IgD-negative memory B cell (primary cell): Measurements from ENCODE around the gene TRIM24. TPM values are rescaled to one million over a fixed set of nuclear protein-coding genes. Genes with fewer than 3 reads are reported as not detected.
"Not testable (repeated sequence)": the region's sequence is repeated elsewhere in the genome, so short reads cannot be mapped to it uniquely, and the experiment has no call there.

ENCODE experiments used
- H3K27ac Mint-ChIP-seq, 3 donors: one replicate each; pipeline ENCODE4 v1.8.0; 2020 to 2022; ENCODE audit warnings: mild to moderate bottlenecking in 3 of 3, mixed read lengths in 3 of 3, moderate library complexity in 1 of 3
- H3K27me3 Mint-ChIP-seq: one replicate; pipeline ENCODE4 v1.8.0; 2021; ENCODE audit warnings: mixed read lengths
- H3K36me3 Mint-ChIP-seq: one replicate; pipeline ENCODE4 v1.8.0; 2020; ENCODE audit warnings: mild to moderate bottlenecking, mixed read lengths
- H3K4me1 Mint-ChIP-seq, 3 donors: one replicate each; pipeline ENCODE4 v1.8.0; 2020 to 2022; ENCODE audit warnings: mixed read lengths in 3 of 3, mild to moderate bottlenecking in 1 of 3
- H3K4me3 Mint-ChIP-seq, 4 donors: one replicate each; pipeline ENCODE4 v1.8.0; 2020 to 2022; ENCODE audit warnings: mild to moderate bottlenecking in 4 of 4, mixed read lengths in 4 of 4, moderate library complexity in 3 of 4
- H3K9me3 Mint-ChIP-seq, 3 donors: one replicate each; pipeline ENCODE4 v1.8.0; 2020 to 2021; ENCODE audit warnings: mixed read lengths in 3 of 3, mild to moderate bottlenecking in 1 of 3
- polyA plus RNA-seq: library from polyadenylated mRNA; unstranded; fragments of 300-500 nt; fragmentation: Illumina TruSeq; gene quantifications from one replicate; pipeline ENCODE4 v1.2.3, GENCODE V29; 2021

The TRIM24 gene
- 8.7 TPM for polyA plus RNA-seq

GRCh38 chr7:138460176-138460648 is at the start of gene TRIM24:
Gene TRIM24 (plus strand): TSS chr7:138460259. CDS start chr7:138460549, 290 bp downstream.
- H3K27ac Mint-ChIP-seq: peak within 1 kb of the TSS; percentile 72 to 94 (median 93)
- H3K4me3 Mint-ChIP-seq: peak within 1 kb of the TSS; percentile 85 to 98 (median 96)
- H3K36me3 Mint-ChIP-seq: no peaks in the 10 kb centered on the region
- no peaks in the 10 kb centered on the region for H3K27me3 Mint-ChIP-seq
- H3K9me3 Mint-ChIP-seq: peaks cover 2 to 3% (median 3%) of the 10 kb centered on the region in 3 donors
- H3K4me1 Mint-ChIP-seq: peaks cover 4 to 20% (median 13%) of the 10 kb centered on the region in 3 donors

- H3K4me3 Mint-ChIP-seq, H3K36me3 Mint-ChIP-seq, H3K9me3 Mint-ChIP-seq, H3K4me1 Mint-ChIP-seq, H3K27me3 Mint-ChIP-seq, H3K27ac Mint-ChIP-seq: not testable (repeated sequence)
Observed at GRCh38 chr7:138412077-138412476, 48.0 kb upstream of the TRIM24 start.

- H3K9me3 Mint-ChIP-seq, H3K4me3 Mint-ChIP-seq, H3K27me3 Mint-ChIP-seq, H3K27ac Mint-ChIP-seq, H3K4me1 Mint-ChIP-seq, H3K36me3 Mint-ChIP-seq: not testable (repeated sequence)
Observed at GRCh38 chr7:138412921-138413320, 47.1 kb upstream of the TRIM24 start.

- Mint-ChIP-seq H3K36me3 (peaks cover 2% of the 10 kb centered on the region), H3K4me1 (no peaks in the 10 kb centered on the region), H3K27me3 (peaks cover 2% of the 10 kb centered on the region), H3K9me3 (peaks cover 2 to 9% (median 4%) of the 10 kb centered on the region in 3 donors), H3K27ac (no peak overlapping the region), H3K4me3 (no peak overlapping the region)
Observed at GRCh38 chr7:138417078-138417700, 42.9 kb upstream of the TRIM24 start.

GRCh38 chr7:138417764-138418163 is 42.3 kb upstream of the TRIM24 start:
- H3K4me3 Mint-ChIP-seq: no peak overlapping the region
- peaks cover 2% of the 10 kb centered on the region for H3K27me3 Mint-ChIP-seq
- peaks cover 2 to 8% (median 4%) of the 10 kb centered on the region in 3 donors for H3K9me3 Mint-ChIP-seq
- no peaks in the 10 kb centered on the region for H3K4me1 Mint-ChIP-seq
- peaks cover 2% of the 10 kb centered on the region for H3K36me3 Mint-ChIP-seq
- H3K27ac Mint-ChIP-seq: no peak overlapping the region

- not testable (repeated sequence) for H3K36me3 Mint-ChIP-seq, H3K4me3 Mint-ChIP-seq, H3K27ac Mint-ChIP-seq, H3K27me3 Mint-ChIP-seq, H3K9me3 Mint-ChIP-seq, H3K4me1 Mint-ChIP-seq
Observed at GRCh38 chr7:138418403-138418802, 41.7 kb upstream of the TRIM24 start.

- no peaks in the 10 kb centered on the region for H3K36me3 Mint-ChIP-seq
- no peak overlapping the region for H3K4me3 Mint-ChIP-seq
- H3K4me1 Mint-ChIP-seq: no peaks in the 10 kb centered on the region
- H3K27me3 Mint-ChIP-seq: peaks cover 4% of the 10 kb centered on the region
- no peak overlapping the region for H3K27ac Mint-ChIP-seq
- peaks cover 6 to 15% (median 10%) of the 10 kb centered on the region in 3 donors for H3K9me3 Mint-ChIP-seq
Observed at GRCh38 chr7:138425026-138425425, 35.0 kb upstream of the TRIM24 start.

- H3K36me3 Mint-ChIP-seq: no peaks in the 10 kb centered on the region
- peak overlapping the region in 1 of 4 donors; percentile 71 for H3K4me3 Mint-ChIP-seq
- H3K4me1 Mint-ChIP-seq: no peaks in the 10 kb centered on the region
- no peak overlapping the region for H3K27ac Mint-ChIP-seq
- no peaks in the 10 kb centered on the region for H3K27me3 Mint-ChIP-seq
- H3K9me3 Mint-ChIP-seq: peaks cover 10 to 19% (median 12%) of the 10 kb centered on the region in 3 donors
Observed at GRCh38 chr7:138429577-138430250, 30.3 kb upstream of the TRIM24 start.

- H3K4me1 Mint-ChIP-seq: no peaks in the 10 kb centered on the region
- peaks cover 9 to 23% (median 16%) of the 10 kb centered on the region in 3 donors for H3K9me3 Mint-ChIP-seq
- no peak overlapping the region for H3K27ac Mint-ChIP-seq
- H3K27me3 Mint-ChIP-seq: no peaks in the 10 kb centered on the region
- peak overlapping the region in 1 of 4 donors; percentile 63 for H3K4me3 Mint-ChIP-seq
- no peaks in the 10 kb centered on the region for H3K36me3 Mint-ChIP-seq
Observed at GRCh38 chr7:138431517-138431916, 28.5 kb upstream of the TRIM24 start.

GRCh38 chr7:138433583-138434443 is 26.2 kb upstream of the TRIM24 start:
- Mint-ChIP-seq H3K27me3 (no peaks in the 10 kb centered on the region), H3K9me3 (peaks cover 7 to 20% (median 13%) of the 10 kb centered on the region in 3 donors), H3K27ac (no peak overlapping the region), H3K4me3 (no peak overlapping the region), H3K4me1 (no peaks in the 10 kb centered on the region), H3K36me3 (no peaks in the 10 kb centered on the region)

GRCh38 chr7:138434597-138435019 is 25.5 kb upstream of the TRIM24 start:
- peaks cover 2% of the 10 kb centered on the region for H3K27me3 Mint-ChIP-seq
- H3K4me1 Mint-ChIP-seq: no peaks in the 10 kb centered on the region

GRCh38 chr7:138435231-138435919 is 24.7 kb upstream of the TRIM24 start:
- Mint-ChIP-seq H3K36me3 (no peaks in the 10 kb centered on the region), H3K27me3 (peaks cover 2% of the 10 kb centered on the region), H3K27ac (no peak overlapping the region), H3K4me1 (no peaks in the 10 kb centered on the region), H3K4me3 (no peak overlapping the region), H3K9me3 (peaks cover 4 to 13% (median 9%) of the 10 kb centered on the region in 3 donors)

More at GRCh38 chr7:138434597-138435019, 25.5 kb upstream of the TRIM24 start:
- Mint-ChIP-seq H3K9me3 (peaks cover 7 to 17% (median 12%) of the 10 kb centered on the region in 3 donors), H3K4me3 (no peak overlapping the region), H3K27ac (no peak overlapping the region), H3K36me3 (no peaks in the 10 kb centered on the region)

- peaks cover 2% of the 10 kb centered on the region for H3K27me3 Mint-ChIP-seq
- no peaks in the 10 kb centered on the region for H3K4me1 Mint-ChIP-seq
- H3K36me3 Mint-ChIP-seq: no peaks in the 10 kb centered on the region
- no peak overlapping the region for H3K27ac Mint-ChIP-seq
- peaks cover 2 to 9% (median 7%) of the 10 kb centered on the region in 3 donors for H3K9me3 Mint-ChIP-seq
- H3K4me3 Mint-ChIP-seq: no peak overlapping the region
Observed at GRCh38 chr7:138436388-138436787, 23.7 kb upstream of the TRIM24 start.

GRCh38 chr7:138440460-138440859 is 19.6 kb upstream of the TRIM24 start:
- peaks cover 0 to 5% (median 2%) of the 10 kb centered on the region in 3 donors for H3K9me3 Mint-ChIP-seq
- H3K4me1 Mint-ChIP-seq: no peaks in the 10 kb centered on the region
- H3K27ac Mint-ChIP-seq: no peak overlapping the region
- H3K4me3 Mint-ChIP-seq: no peak overlapping the region
- H3K36me3 Mint-ChIP-seq: no peaks in the 10 kb centered on the region
- H3K27me3 Mint-ChIP-seq: peaks cover 3% of the 10 kb centered on the region
